ENCODE data around the gene BRD1.
A peak's percentile ranks its signal among the peaks of the same experiment; 100 is the strongest.

BRD1 gene

DNA sequence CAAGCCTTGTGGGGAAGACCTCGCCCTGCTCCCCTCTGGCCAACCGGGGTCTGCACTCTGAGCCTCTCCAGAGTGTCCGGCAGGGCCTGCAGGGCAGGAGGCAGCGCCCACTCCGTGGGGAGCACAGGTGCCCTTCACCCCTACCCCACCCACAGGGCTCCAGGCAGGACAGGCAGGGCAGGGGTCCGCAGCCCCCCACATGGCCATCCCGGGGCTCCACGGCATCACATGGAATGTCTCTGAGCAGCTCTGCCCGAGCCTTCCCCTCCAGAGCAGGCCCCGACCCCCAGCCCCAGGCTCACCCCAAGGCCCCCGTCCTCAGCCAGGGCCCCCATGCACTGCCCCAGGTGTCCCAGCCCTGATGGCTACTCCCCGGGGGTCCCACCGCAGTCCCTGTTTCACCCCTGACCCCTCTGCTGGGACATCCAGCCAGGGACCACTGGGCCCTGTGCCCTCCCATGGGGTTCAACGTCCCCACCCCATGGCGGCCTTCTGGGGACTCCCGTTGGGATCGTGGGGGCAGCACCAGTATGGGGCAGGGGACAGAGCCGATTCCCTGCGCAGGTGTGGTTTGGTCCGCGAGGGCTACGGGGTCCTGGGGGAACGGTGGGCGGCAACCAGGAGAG, 77.7 kb downstream of the BRD1 start:
- DNase-seq (ENCODE audit: low spot score in 2 of 2) (peak in 1 of 2 donors; percentile 7), ATAC-seq (replicated peaks; ENCODE audit: extremely low read depth, poor library complexity, severe bottlenecking) (no peak)
- H3K9me3 Mint-ChIP-seq, result peaks cover 23% of the 10 kb centered on the region
- no peaks in the 10 kb centered on the region for H3K36me3 Mint-ChIP-seq (ENCODE audit: insufficient read depth)
- H3K4me1 Mint-ChIP-seq, result no peaks in the 10 kb centered on the region
- peaks cover 12% of the 10 kb centered on the region for H3K27me3 Mint-ChIP-seq
- no peak overlapping the region for H3K4me3 Mint-ChIP-seq
- H3K27ac Mint-ChIP-seq (ENCODE audit: low read depth), result no peak overlapping the region

DNA sequence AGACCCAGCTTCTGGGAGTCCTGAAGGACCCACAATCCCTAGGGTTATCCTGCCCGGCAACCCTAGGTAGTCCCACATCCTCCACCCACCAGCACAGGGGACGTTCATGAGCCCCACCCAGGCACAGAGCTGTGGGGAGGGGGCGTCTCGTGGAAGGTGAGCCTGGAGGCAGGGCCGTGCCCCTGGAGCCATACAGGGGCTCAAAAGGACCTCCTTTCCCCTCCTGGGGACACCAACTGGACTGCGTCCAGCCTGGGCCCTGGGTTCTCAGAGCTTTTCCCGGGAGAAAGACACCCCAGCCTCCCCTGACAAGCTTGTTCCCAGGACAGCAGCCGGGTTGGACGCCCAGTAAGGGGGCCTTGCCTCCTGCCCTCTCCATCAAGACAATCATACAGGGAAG, 78.4 kb downstream of the BRD1 start:
- peaks cover 12% of the 10 kb centered on the region for H3K27me3 Mint-ChIP-seq
- H3K4me3 Mint-ChIP-seq, result no peak overlapping the region
- no peaks in the 10 kb centered on the region for H3K4me1 Mint-ChIP-seq
- H3K27ac Mint-ChIP-seq (ENCODE audit: low read depth), result no peak overlapping the region
- peaks cover 26% of the 10 kb centered on the region for H3K9me3 Mint-ChIP-seq
- ATAC-seq (replicated peaks; ENCODE audit: extremely low read depth, poor library complexity, severe bottlenecking) (no peak), DNase-seq (ENCODE audit: low spot score in 2 of 2) (no peak)
- H3K36me3 Mint-ChIP-seq (ENCODE audit: insufficient read depth), result no peaks in the 10 kb centered on the region

DNA sequence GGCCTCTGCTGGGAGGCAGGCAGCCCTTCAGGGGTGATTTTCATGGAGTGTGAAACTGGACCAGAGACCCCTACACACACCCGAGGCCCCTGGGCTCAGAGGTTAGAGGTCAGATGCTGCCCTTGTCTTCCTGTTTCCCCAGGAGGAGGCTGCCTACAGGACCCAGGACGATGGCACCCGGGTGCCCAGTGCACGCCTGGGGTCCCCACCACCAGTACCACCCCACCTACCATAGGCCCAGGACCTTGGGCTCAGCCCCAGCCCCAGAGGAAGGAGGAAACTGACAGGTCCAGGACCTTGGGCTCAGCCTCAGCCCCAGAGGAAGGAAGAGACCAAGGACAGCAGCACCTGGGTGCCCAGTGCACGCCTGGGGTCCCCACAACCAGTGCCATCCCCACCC, 79.2 kb downstream of the BRD1 start:
- no peaks in the 10 kb centered on the region for H3K4me1 Mint-ChIP-seq
- H3K27ac Mint-ChIP-seq (ENCODE audit: low read depth), result no peak overlapping the region
- peak in 1 of 2 donors; percentile 8 for DNase-seq (ENCODE audit: low spot score in 2 of 2)
- no peak for ATAC-seq (replicated peaks; ENCODE audit: extremely low read depth, poor library complexity, severe bottlenecking)
- H3K27me3 Mint-ChIP-seq, result peaks cover 12% of the 10 kb centered on the region
- no peak overlapping the region for H3K4me3 Mint-ChIP-seq
- H3K36me3 Mint-ChIP-seq (ENCODE audit: insufficient read depth), result no peaks in the 10 kb centered on the region
- peaks cover 26% of the 10 kb centered on the region for H3K9me3 Mint-ChIP-seq

DNA sequence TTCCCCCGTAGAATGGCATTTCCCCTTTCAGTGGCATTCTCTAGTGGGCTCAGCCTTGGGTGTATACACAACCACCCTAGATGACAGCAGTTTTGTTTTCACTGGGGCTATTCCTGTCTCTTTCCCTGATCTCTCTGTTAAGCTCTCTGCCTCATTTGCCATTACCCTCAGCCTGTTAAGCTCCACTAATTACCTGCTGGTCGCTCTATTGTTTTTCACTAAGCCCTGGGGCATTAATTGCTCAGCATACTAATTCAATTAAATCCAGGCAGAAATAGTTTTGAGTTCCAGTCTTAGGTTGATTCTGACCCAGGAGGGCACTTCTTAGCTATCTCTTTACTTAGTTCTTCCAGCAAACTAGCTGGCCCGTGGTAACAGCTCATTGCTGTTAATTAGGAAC, 80.0 kb downstream of the BRD1 start:
- Mint-ChIP-seq H3K4me1 (no peaks in the 10 kb centered on the region), H3K27me3 (peaks cover 12% of the 10 kb centered on the region)
- ATAC-seq (replicated peaks; ENCODE audit: extremely low read depth, poor library complexity, severe bottlenecking), result no peak

DNA sequence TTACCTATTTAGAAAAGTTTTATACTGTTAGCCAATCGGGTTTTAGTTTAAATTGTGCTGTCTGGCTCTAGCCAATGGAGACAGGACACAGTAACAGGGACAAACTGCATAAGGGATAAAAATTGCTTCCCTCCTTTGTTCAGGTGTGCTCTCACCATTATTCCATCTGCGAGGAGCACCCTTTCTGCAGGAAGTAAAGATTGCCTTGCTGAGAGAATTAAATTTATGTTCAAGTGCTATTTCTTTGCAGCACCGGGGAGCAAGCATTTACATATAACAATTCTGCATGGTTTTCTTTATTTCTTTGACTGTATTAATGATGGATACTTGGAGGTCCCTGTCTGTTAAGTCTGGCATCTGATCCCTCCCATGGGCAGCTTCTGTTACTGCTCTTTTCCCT, 80.5 kb downstream of the BRD1 start:
- ATAC-seq (replicated peaks; ENCODE audit: extremely low read depth, poor library complexity, severe bottlenecking) (no peak), DNase-seq (ENCODE audit: low spot score in 2 of 2) (no peak)
- H3K27me3 Mint-ChIP-seq, result peaks cover 18% of the 10 kb centered on the region
- no peaks in the 10 kb centered on the region for H3K4me1 Mint-ChIP-seq
- no peak overlapping the region for H3K4me3 Mint-ChIP-seq
- no peaks in the 10 kb centered on the region for H3K36me3 Mint-ChIP-seq (ENCODE audit: insufficient read depth)
- H3K27ac Mint-ChIP-seq (ENCODE audit: low read depth), result no peak overlapping the region
- peaks cover 26% of the 10 kb centered on the region for H3K9me3 Mint-ChIP-seq

More for the DNA sequence above, 80.0 kb downstream of the BRD1 start:
- no peak overlapping the region for H3K27ac Mint-ChIP-seq (ENCODE audit: low read depth)
- H3K36me3 Mint-ChIP-seq (ENCODE audit: insufficient read depth), result no peaks in the 10 kb centered on the region
- DNase-seq (ENCODE audit: low spot score in 2 of 2), result no peak
- peaks cover 26% of the 10 kb centered on the region for H3K9me3 Mint-ChIP-seq
- no peak overlapping the region for H3K4me3 Mint-ChIP-seq

DNA sequence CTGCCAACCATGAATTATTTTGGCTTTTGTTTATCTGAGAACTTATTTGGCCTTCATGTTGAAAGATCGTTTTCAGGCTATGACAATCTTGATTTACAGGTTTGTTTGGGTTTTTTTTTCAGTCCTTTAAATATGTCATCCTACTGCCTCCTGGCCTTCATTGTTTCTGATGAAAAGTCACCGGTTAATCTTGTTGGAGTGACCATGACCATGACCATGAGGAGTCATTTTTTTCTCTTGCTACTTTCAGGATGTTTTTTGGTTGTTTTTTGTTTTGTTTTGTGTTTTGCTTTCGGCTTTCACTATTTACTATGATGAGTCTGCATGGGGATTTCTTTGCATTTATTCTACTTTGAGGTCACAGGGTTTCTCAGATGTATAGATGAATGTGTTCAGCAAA, 81.6 kb downstream of the BRD1 start:
- H3K4me3 Mint-ChIP-seq, result no peak overlapping the region
- peaks cover 26% of the 10 kb centered on the region for H3K9me3 Mint-ChIP-seq
- H3K27ac Mint-ChIP-seq (ENCODE audit: low read depth), result no peak overlapping the region
- no peaks in the 10 kb centered on the region for H3K4me1 Mint-ChIP-seq
- DNase-seq (ENCODE audit: low spot score in 2 of 2) (no peak), ATAC-seq (replicated peaks; ENCODE audit: extremely low read depth, poor library complexity, severe bottlenecking) (no peak)
- no peaks in the 10 kb centered on the region for H3K36me3 Mint-ChIP-seq (ENCODE audit: insufficient read depth)
- H3K27me3 Mint-ChIP-seq, result peaks cover 28% of the 10 kb centered on the region

DNA sequence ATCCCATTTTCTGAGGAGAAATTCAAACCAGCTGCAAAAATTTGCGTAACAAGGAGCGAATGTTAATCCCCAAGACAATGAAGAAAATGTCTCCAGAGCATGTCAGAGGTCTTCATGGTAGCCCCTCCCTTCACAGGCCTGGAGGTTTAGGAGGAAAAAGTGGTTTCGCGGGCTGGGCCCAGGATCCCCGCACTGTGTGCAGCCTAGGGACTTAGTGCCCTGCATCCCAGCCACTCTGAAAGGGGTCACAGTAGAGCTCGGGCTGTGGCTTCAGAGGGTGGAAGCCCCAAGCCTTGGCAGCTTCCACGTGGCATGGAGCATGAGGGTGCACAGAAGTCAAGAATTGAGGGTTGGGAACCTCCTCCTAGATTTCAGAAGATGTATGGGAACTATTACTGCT, 87.4 kb downstream of the BRD1 start:
- no peak overlapping the region for H3K27ac Mint-ChIP-seq (ENCODE audit: low read depth)
- ATAC-seq (replicated peaks; ENCODE audit: extremely low read depth, poor library complexity, severe bottlenecking) (no peak), DNase-seq (ENCODE audit: low spot score in 2 of 2) (no peak)
- H3K36me3 Mint-ChIP-seq (ENCODE audit: insufficient read depth), result no peaks in the 10 kb centered on the region
- H3K4me1 Mint-ChIP-seq, result no peaks in the 10 kb centered on the region
- no peak overlapping the region for H3K4me3 Mint-ChIP-seq
- peaks cover 66% of the 10 kb centered on the region for H3K27me3 Mint-ChIP-seq
- peaks cover 6% of the 10 kb centered on the region for H3K9me3 Mint-ChIP-seq

DNA sequence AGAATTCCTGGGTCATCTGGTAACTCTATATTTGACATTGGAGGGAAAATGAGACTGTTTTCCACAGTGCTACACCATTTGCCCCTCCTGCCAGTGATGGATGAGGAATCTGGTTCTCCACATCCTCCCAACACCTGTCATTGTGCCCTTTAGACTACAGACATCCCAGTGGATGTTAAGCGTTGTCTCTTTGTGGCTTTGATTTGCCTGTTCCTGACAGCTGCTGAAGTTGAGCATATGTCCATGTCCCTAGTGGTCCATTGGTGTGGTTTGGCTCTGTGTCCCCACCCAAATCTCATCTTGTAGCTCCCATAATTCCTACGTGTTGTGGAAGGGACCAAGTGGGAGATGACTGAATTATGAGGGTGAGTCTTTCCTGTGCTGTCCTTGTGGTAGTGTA, 88.5 kb downstream of the BRD1 start:
- peaks cover 4% of the 10 kb centered on the region for H3K4me1 Mint-ChIP-seq
- no peak overlapping the region for H3K4me3 Mint-ChIP-seq
- no peak for DNase-seq (ENCODE audit: low spot score in 2 of 2)
- no peaks in the 10 kb centered on the region for H3K36me3 Mint-ChIP-seq (ENCODE audit: insufficient read depth)
- H3K27me3 Mint-ChIP-seq, result peaks cover 77% of the 10 kb centered on the region
- no peak overlapping the region for H3K27ac Mint-ChIP-seq (ENCODE audit: low read depth)
- ATAC-seq (replicated peaks; ENCODE audit: extremely low read depth, poor library complexity, severe bottlenecking), result no peak
- no peaks in the 10 kb centered on the region for H3K9me3 Mint-ChIP-seq

DNA sequence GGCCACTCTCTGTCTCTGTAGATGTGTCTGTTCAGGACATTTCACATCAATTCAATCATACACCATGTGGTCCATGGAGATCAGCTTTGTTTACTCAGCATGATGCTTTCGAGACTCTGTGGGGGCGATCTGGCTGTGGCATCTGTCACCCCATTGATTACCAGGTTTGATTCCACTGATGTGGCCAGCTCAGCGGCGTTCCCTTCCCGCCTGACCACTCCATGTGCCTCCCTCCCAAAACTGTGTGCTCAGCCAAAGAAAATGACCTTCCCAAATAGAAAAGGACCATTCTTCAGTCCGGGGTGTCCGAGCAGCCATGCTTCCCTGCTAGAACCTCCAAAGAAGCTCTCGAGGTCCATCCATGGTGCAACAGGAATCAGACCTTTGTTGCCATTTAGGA, 89.1 kb downstream of the BRD1 start:
- peaks cover 9% of the 10 kb centered on the region for H3K4me1 Mint-ChIP-seq
- ATAC-seq (replicated peaks; ENCODE audit: extremely low read depth, poor library complexity, severe bottlenecking) (no peak), DNase-seq (ENCODE audit: low spot score in 2 of 2) (no peak)
- H3K27me3 Mint-ChIP-seq, result peaks cover 83% of the 10 kb centered on the region
- no peaks in the 10 kb centered on the region for H3K36me3 Mint-ChIP-seq (ENCODE audit: insufficient read depth)
- H3K4me3 Mint-ChIP-seq, result no peak overlapping the region
- H3K9me3 Mint-ChIP-seq, result no peaks in the 10 kb centered on the region
- H3K27ac Mint-ChIP-seq (ENCODE audit: low read depth), result no peak overlapping the region

DNA sequence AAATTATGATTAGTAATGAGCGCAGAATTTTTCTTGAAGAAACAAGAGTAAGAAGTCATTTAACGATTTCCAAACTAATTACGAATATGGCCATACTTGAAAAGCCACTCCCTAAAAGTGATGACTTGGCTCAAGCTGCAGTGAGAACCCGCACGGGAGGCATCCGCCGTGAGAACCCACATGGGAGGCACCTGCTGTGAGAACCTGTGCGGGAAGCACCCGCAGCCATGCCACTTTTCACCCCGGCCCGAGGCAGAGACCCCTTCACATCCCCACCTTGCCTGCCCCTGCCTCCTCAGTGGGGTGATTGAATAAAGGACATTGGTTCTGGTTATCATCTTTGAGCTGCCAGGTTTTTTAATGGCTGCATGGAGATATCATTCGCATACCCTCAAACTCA, 89.7 kb downstream of the BRD1 start:
- Mint-ChIP-seq H3K9me3 (no peaks in the 10 kb centered on the region), H3K4me3 (no peak overlapping the region), H3K27ac (ENCODE audit: low read depth) (no peak overlapping the region), H3K27me3 (peaks cover 89% of the 10 kb centered on the region), H3K36me3 (ENCODE audit: insufficient read depth) (no peaks in the 10 kb centered on the region), H3K4me1 (peaks cover 15% of the 10 kb centered on the region)
- DNase-seq (ENCODE audit: low spot score in 2 of 2), result no peak
- ATAC-seq (replicated peaks; ENCODE audit: extremely low read depth, poor library complexity, severe bottlenecking), result no peak

DNA sequence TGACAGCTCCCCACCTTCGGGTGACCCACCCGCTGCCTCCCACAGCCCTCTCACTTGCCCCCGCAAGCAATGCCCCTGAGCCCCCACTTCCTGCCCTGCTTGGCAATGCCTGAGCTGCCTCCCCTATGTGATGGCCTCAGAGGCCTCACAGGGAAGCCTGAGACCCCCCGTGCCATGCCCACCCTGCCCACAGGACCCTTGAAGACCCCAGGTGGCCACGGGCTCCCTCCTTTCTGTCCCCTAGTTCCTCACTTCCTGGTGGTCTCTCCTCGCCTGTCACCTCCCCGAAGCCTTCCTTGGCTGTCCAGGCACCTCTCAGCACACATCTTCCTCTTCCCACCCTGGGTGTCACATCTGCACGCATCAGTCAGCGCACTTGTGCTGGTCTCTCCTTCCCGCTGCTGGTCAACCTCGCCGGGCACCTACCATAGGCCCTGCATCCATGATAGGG, 90.5 kb downstream of the BRD1 start:
- no peak for ATAC-seq (replicated peaks; ENCODE audit: extremely low read depth, poor library complexity, severe bottlenecking)
- DNase-seq (ENCODE audit: low spot score in 2 of 2), result no peak
- Mint-ChIP-seq H3K4me3 (no peak overlapping the region), H3K27ac (ENCODE audit: low read depth) (no peak overlapping the region), H3K36me3 (ENCODE audit: insufficient read depth) (no peaks in the 10 kb centered on the region), H3K27me3 (peaks cover 92% of the 10 kb centered on the region), H3K9me3 (no peaks in the 10 kb centered on the region), H3K4me1 (peaks cover 17% of the 10 kb centered on the region)

DNA sequence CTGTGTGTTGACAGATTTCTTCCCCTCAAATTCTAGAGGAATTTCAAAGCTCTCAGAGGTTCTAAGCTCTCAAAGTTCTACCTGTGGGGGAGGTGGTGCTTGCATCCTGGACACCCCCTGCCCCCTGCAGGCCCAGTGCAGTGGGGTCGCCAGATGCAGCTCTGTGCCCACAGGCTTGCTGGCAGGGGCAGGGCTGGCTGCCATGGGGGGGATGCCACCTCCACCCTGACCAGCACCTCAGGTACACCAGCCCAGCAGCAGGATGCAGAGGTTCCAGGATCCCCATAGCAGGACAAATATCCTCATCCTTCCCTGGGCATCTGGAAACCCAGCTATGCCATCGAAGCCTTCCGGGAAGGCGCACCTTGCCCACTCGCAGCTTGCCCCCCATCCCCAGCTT, 91.1 kb downstream of the BRD1 start:
- no peak for DNase-seq (ENCODE audit: low spot score in 2 of 2)
- Mint-ChIP-seq H3K9me3 (no peaks in the 10 kb centered on the region), H3K4me3 (no peak overlapping the region), H3K4me1 (peaks cover 17% of the 10 kb centered on the region), H3K27me3 (peaks cover 92% of the 10 kb centered on the region), H3K27ac (ENCODE audit: low read depth) (no peak overlapping the region), H3K36me3 (ENCODE audit: insufficient read depth) (no peaks in the 10 kb centered on the region)
- no peak for ATAC-seq (replicated peaks; ENCODE audit: extremely low read depth, poor library complexity, severe bottlenecking)

DNA sequence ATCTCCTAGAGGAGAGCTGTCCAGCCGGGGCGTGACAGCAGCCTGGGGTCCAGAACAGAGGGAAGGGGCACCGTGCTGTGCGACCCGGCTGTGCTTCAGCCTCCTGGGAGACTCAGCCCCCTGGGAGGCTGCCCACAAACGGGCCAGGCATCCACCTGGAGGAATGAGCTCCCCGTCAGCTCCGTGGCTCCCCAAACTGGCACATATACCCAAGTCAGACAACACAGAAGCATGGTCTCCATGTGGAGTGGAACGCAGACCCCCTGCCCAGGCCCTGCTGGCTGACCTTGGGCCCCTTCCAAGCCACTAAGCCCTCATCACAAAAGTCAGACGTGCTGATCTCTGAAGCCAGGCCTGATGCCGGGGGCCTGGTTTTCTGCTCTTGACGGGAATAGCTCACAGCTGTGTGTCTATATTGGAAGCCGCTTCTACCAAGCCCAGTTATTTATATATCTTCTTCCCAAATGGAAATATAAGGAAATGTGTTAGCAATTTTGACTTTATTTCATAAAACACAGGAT, 91.7 kb downstream of the BRD1 start:
- DNase-seq (ENCODE audit: low spot score in 2 of 2), result no peak
- Mint-ChIP-seq H3K27ac (ENCODE audit: low read depth) (no peak overlapping the region), H3K4me1 (peaks cover 17% of the 10 kb centered on the region), H3K4me3 (no peak overlapping the region), H3K27me3 (peaks cover 92% of the 10 kb centered on the region), H3K36me3 (ENCODE audit: insufficient read depth) (no peaks in the 10 kb centered on the region), H3K9me3 (no peaks in the 10 kb centered on the region)
- no peak for ATAC-seq (replicated peaks; ENCODE audit: extremely low read depth, poor library complexity, severe bottlenecking)

Data from central memory CD8-positive, alpha-beta T cell (primary cell).